OCI-LY1 (cell line): Measurements from ENCODE around the gene VSIG10.

Experiments used
- CTCF ChIP-seq: fragments of 200-600 bp; sonication (generic), shearing (Covaris generic); IDR thresholded peaks from 2 replicates; pipeline ENCODE4 v1.5.1; 2017; ENCODE audit warnings: mild to moderate bottlenecking, antibody characterized with exemption, low read length, moderate library complexity, mixed read lengths
- EZH2 ChIP-seq: fragments of 200-600 bp; sonication (generic), shearing (Covaris generic); IDR thresholded peaks from 2 replicates; pipeline ENCODE4 v1.8.0; 2017; ENCODE audit warnings: borderline replicate concordance, mixed run types, mild to moderate bottlenecking, antibody characterized with exemption, low read length, moderate library complexity, mixed read lengths

GRCh38 chr12:118073768-118074167 lies 30.0 kb downstream of the VSIG10 start:
- TF ChIP-seq CTCF (no peak), EZH2 (no peak)
